Thyroid gland (tissue), 4 donors: ENCODE results near the gene PTPRC. TPM values are rescaled to one million over a fixed set of nuclear protein-coding genes. Genes with fewer than 3 reads are reported as not detected.

Experiments used
- DNase-seq, 2 donors: peaks; one replicate each; pipeline ENCODE4 v3.0.0-alpha.2; 2019
- H3K27ac ChIP-seq, 3 donors: fragments of 200-600 bp; sonication (generic); 1 replicate in 2 of 3; 2 replicates in 1 of 3; pipeline ENCODE4 v1.5.1; 2016 to 2019; ENCODE audit warnings: mild to moderate bottlenecking in 1 of 3, moderate library complexity in 1 of 3
- H3K27me3 ChIP-seq: fragments of 200-600 bp; sonication (generic); one replicate; pipeline ENCODE4 v1.5.1; 2019
- H3K36me3 ChIP-seq, 2 donors: fragments of 200-600 bp; sonication (generic); one replicate each; pipeline ENCODE4 v1.5.1; 2016 to 2019
- H3K4me1 ChIP-seq, 2 donors: fragments of 200-600 bp; sonication (generic); one replicate each; pipeline ENCODE4 v1.5.1; 2017 to 2019
- H3K4me3 ChIP-seq, 3 donors: fragments of 200-600 bp; sonication (generic); replicated peaks in 1 of 3; 1 replicate in 2 of 3; 2 replicates in 1 of 3; pipeline ENCODE4 v1.5.1; 2016; ENCODE audit warnings: mild to moderate bottlenecking in 1 of 3
- H3K9me3 ChIP-seq: fragments of 200-600 bp; sonication (generic); one replicate; pipeline ENCODE4 v1.5.1; 2017
- CTCF ChIP-seq, 6 experiments: fragments of 200-600 bp in 3 of 6; fragments of 450-650 bp in 3 of 6; sonication (generic) in 3 of 6; IDR thresholded peaks; one replicate each; pipeline ENCODE4 v1.5.1; 2016 to 2019; ENCODE audit warnings: antibody characterized with exemption in 6 of 6, mild to moderate bottlenecking in 2 of 6, inconsistent platforms in 1 of 6, moderate library complexity in 1 of 6
- POLR2A ChIP-seq, 2 donors: fragments of 450-650 bp; IDR thresholded peaks; one replicate each; pipeline ENCODE4 v1.6.1; 2017; ENCODE audit warnings: antibody characterized with exemption in 2 of 2, mild to moderate bottlenecking in 2 of 2, moderate library complexity in 1 of 2
- WGBS, 2 donors: methylation state at CpG; one replicate each; pipeline ENCODE4 v1.1.5; 2017; 5-methylcytosine and 5-hydroxymethylcytosine counted together
- intact Hi-C: fragments of 100-400 bp; cut with DNase I; formaldehyde crosslinking; loops from one replicate; pipeline ENCODE4 v1.15.1; 2023
- total RNA-seq, 4 donors: library from RNA; depleted of rRNA; stranded (reverse); fragments of >200 nt; gene quantifications; one replicate each; pipeline ENCODE4 v1.2.3, GENCODE V29; 2016

Gene PTPRC
- total RNA-seq, 4 donors from 2014 or later = 11.5 to 23.8 (median 16.9) TPM

GRCh38 chr1:198664068-198664788 lies 25.4 kb downstream of the PTPRC start:
- Histone ChIP-seq H3K27ac (no peak overlapping the region), H3K4me1 (no peaks in the 10 kb centered on the region), H3K36me3 (no peaks in the 10 kb centered on the region), H3K4me3 (no peak overlapping the region), H3K9me3 (no peaks in the 10 kb centered on the region), H3K27me3 (no peaks in the 10 kb centered on the region)
- intact Hi-C loops = no loop called here
- no peak for DNase-seq
- 85 to 86% methylated on average over 7 of the region's 7 CpGs for WGBS, 2 donors
- TF ChIP-seq POLR2A (IDR thresholded peaks at IDR 0.05) = no peak
- TF ChIP-seq CTCF (IDR thresholded peaks at IDR 0.05) = no peak

- Histone ChIP-seq H3K4me1 (no peaks in the 10 kb centered on the region), H3K27ac (no peak overlapping the region), H3K9me3 (no peaks in the 10 kb centered on the region), H3K27me3 (no peaks in the 10 kb centered on the region), H3K36me3 (no peaks in the 10 kb centered on the region), H3K4me3 (no peak overlapping the region)
- DNase-seq = no peak
- intact Hi-C loops = no loop called here
- no peak for TF ChIP-seq POLR2A (IDR thresholded peaks at IDR 0.05)
- no peak for TF ChIP-seq CTCF (IDR thresholded peaks at IDR 0.05)
These were observed 28.3 kb downstream of the PTPRC start for GRCh38 chr1:198667186-198667585.

GRCh38 chr1:198667807-198668206 lies 29.0 kb downstream of the PTPRC start:
- Histone ChIP-seq H3K4me3 (no peak overlapping the region), H3K27ac (no peak overlapping the region), H3K27me3 (no peaks in the 10 kb centered on the region), H3K36me3 (no peaks in the 10 kb centered on the region), H3K9me3 (no peaks in the 10 kb centered on the region), H3K4me1 (no peaks in the 10 kb centered on the region)
- TF ChIP-seq POLR2A (IDR thresholded peaks at IDR 0.05) = no peak
- TF ChIP-seq CTCF (IDR thresholded peaks at IDR 0.05) = no peak
- DNase-seq = no peak
- intact Hi-C loops = no loop called here

DNA sequence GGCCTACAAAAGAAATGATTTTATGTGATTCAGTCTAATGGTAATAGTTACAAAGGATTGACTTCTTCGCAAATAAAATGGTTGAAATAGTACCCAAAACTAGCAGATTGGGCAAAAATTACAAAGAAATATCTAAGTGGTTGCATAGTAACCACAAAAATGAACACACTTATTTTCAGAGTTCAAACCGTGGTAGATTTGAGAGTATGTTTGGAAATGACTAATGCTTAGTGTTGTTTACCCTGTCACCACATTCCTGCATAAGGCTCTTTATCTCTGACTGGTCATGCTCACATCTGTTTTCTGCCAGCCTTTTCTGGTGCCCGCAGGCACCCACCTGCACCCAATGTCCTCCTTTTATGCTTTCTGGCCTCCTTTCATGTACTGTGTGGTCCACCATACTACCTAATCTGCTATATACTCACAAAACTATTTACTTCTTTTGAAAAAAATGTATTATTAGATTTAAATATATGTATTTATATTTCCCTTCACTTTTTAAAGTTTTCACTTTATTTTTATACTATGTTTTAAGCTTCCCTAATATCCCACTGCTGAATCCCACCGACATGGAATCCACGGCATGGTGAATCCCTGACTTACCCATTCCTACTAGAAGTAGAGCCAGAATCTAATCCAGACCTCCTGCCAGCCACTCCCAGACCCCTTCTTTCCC lies 30.3 kb downstream of the PTPRC start:
- Histone ChIP-seq H3K27me3 (no peaks in the 10 kb centered on the region), H3K4me1 (no peaks in the 10 kb centered on the region), H3K9me3 (no peaks in the 10 kb centered on the region), H3K36me3 (no peaks in the 10 kb centered on the region), H3K27ac (no peak overlapping the region), H3K4me3 (no peak overlapping the region)
- no peak for DNase-seq
- TF ChIP-seq POLR2A (IDR thresholded peaks at IDR 0.05) (no peak), CTCF (IDR thresholded peaks at IDR 0.05) (no peak)
- intact Hi-C loops = no loop called here
- WGBS, 2 donors = 75 to 83% methylated on average over 5 of the region's 5 CpGs

- no peak overlapping the region for H3K4me3 ChIP-seq
- no peak for TF ChIP-seq POLR2A (IDR thresholded peaks at IDR 0.05)
- no peak for TF ChIP-seq CTCF (IDR thresholded peaks at IDR 0.05)
- no peaks in the 10 kb centered on the region for H3K9me3 ChIP-seq
- intact Hi-C loops = no loop called here
- 95 to 96% methylated on average over 2 of the region's 2 CpGs for WGBS, 2 donors
- H3K27ac ChIP-seq = no peak overlapping the region
- no peaks in the 10 kb centered on the region for H3K4me1 ChIP-seq
- no peak for DNase-seq
- H3K27me3 ChIP-seq = no peaks in the 10 kb centered on the region
- no peaks in the 10 kb centered on the region for H3K36me3 ChIP-seq
These were observed 30.9 kb downstream of the PTPRC start for GRCh38 chr1:198669771-198670170.
